ENCODE results near the gene TULP4. TPM values are rescaled to one million over a fixed set of nuclear protein-coding genes. Genes with fewer than 3 reads are reported as not detected.

The TULP4 gene
- total and polyA plus RNA-seq, 2 of the 8 experiments (the other 6 are each of a cell fraction or from before 2014, with no cell fraction given) = 7.7 to 51.6 TPM

DNA sequence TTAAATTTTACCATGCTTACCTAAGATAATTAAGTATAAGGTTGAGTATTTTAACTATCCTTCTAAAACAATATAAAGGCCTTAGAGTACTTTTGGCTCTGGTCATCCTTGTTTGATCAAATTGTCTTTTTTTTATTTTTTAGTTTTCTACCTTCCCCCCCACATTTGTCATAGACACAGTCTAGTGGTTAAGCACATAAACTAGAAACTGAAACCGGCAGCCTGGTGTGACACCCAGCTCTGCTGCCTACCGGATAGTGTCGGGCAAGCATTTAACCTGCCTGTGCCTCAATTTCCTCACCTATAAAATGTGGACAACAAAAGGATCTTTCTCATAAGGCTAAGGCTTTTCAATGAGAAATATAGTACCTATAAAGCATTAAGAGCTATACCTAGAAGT lies 21.6 kb upstream of the TULP4 start (continued):
- TF ChIP-seq, protein P1, sequence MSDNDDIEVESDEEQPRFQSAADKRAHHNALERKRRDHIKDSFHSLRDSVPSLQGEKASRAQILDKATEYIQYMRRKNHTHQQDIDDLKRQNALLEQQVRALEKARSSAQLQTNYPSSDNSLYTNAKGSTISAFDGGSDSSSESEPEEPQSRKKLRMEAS (IDR thresholded peaks at IDR 0.05) = no peak
